ENCODE results near the gene CD3G. TPM values are rescaled to one million over a fixed set of nuclear protein-coding genes. Genes with fewer than 3 reads are reported as not detected.

CD3G gene
- total RNA-seq, 1 donor from 2014 or later, result not detected

DNA sequence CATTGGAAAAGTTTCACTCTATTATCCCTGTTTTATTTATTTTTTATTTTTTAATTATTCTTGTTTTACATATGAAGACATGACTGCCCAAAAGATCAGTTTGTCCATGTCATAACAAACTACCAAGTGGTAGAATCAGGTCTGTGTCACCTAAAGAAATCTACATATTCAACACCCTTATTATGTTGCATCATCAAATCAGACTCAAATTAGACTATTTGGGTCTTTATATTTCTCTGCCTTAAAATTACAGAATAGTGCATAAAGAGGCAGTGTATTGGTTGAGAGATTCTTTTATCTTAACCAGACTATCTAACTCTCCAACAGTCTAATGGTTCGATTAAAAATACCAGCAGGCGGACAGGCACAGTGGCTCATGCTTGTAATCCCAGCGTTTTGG is 38.8 kb downstream of the CD3G start:
- TF ChIP-seq, protein P1, sequence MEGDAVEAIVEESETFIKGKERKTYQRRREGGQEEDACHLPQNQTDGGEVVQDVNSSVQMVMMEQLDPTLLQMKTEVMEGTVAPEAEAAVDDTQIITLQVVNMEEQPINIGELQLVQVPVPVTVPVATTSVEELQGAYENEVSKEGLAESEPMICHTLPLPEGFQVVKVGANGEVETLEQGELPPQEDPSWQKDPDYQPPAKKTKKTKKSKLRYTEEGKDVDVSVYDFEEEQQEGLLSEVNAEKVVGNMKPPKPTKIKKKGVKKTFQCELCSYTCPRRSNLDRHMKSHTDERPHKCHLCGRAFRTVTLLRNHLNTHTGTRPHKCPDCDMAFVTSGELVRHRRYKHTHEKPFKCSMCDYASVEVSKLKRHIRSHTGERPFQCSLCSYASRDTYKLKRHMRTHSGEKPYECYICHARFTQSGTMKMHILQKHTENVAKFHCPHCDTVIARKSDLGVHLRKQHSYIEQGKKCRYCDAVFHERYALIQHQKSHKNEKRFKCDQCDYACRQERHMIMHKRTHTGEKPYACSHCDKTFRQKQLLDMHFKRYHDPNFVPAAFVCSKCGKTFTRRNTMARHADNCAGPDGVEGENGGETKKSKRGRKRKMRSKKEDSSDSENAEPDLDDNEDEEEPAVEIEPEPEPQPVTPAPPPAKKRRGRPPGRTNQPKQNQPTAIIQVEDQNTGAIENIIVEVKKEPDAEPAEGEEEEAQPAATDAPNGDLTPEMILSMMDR (IDR thresholded peaks at IDR 0.05; ENCODE audit: unreplicated experiment), result no peak
- no peak for DNase-seq (ENCODE audit: low spot score)
- H3K36me3 Mint-ChIP-seq (ENCODE audit: low read depth, unreplicated experiment), result peaks cover 30% of the 10 kb centered on the region
- peaks cover 1% of the 10 kb centered on the region for H3K27me3 Mint-ChIP-seq (ENCODE audit: unreplicated experiment)
- no peaks in the 10 kb centered on the region for H3K4me1 Mint-ChIP-seq (ENCODE audit: unreplicated experiment)
- no peaks in the 10 kb centered on the region for H3K9me3 Mint-ChIP-seq (ENCODE audit: unreplicated experiment)
- H3K27ac Mint-ChIP-seq (ENCODE audit: unreplicated experiment), result no peak overlapping the region
- no peak overlapping the region for H3K4me3 Mint-ChIP-seq (ENCODE audit: unreplicated experiment)

DNA sequence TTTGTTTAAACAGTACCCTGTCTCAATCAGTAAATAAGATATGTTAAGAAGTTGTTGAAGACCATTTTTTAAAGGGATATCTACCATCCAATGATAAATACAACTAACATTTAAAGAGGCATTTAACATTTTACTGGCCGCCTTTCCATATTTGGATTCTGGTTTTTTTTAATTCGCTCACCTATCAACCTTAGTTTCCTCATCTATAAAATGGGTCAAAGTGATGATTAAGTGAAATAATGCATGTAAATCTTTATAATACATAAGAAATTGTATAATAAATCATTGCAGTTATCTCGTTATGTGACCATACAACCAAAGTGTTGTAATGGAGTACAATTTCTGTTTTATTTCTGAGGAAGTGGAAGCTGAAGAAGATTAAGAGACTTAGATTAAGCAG is 39.5 kb downstream of the CD3G start:
- Mint-ChIP-seq H3K27me3 (ENCODE audit: unreplicated experiment) (peaks cover 1% of the 10 kb centered on the region), H3K4me1 (ENCODE audit: unreplicated experiment) (no peaks in the 10 kb centered on the region), H3K9me3 (ENCODE audit: unreplicated experiment) (no peaks in the 10 kb centered on the region), H3K27ac (ENCODE audit: unreplicated experiment) (no peak overlapping the region), H3K4me3 (ENCODE audit: unreplicated experiment) (peak overlapping the region; percentile 31), H3K36me3 (ENCODE audit: low read depth, unreplicated experiment) (peaks cover 30% of the 10 kb centered on the region)
- TF ChIP-seq, protein P1 (IDR thresholded peaks at IDR 0.05; ENCODE audit: unreplicated experiment), result no peak
- DNase-seq (ENCODE audit: low spot score), result no peak

DNA sequence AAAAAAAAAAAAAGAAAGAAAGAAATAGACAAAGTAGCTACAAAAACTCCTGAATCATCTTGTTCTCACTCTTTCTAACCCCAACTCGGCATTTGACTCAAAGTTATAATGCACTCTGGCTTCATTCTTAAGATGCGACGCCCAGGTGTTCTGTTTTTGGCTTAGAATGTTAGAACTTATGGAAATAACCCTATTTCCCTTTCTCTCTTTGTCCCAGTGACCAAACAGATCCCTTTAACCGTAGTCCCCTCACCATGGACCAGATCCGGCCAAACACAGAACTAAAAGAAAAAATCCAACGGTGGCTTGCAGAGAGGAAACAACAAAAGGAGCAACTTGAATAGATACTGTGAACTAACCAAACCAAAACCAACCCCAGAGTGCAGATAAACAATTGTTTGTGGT is 52.0 kb downstream of the CD3G start:
- no peaks in the 10 kb centered on the region for H3K27me3 Mint-ChIP-seq (ENCODE audit: unreplicated experiment)
- peaks cover 15% of the 10 kb centered on the region for H3K36me3 Mint-ChIP-seq (ENCODE audit: low read depth, unreplicated experiment)
- TF ChIP-seq, protein P1 (IDR thresholded peaks at IDR 0.05; ENCODE audit: unreplicated experiment), result no peak
- no peak for DNase-seq (ENCODE audit: low spot score)
- peaks cover 16% of the 10 kb centered on the region for H3K4me1 Mint-ChIP-seq (ENCODE audit: unreplicated experiment)
- H3K9me3 Mint-ChIP-seq (ENCODE audit: unreplicated experiment), result no peaks in the 10 kb centered on the region
- H3K4me3 Mint-ChIP-seq (ENCODE audit: unreplicated experiment), result no peak overlapping the region
- H3K27ac Mint-ChIP-seq (ENCODE audit: unreplicated experiment), result no peak overlapping the region

DNA sequence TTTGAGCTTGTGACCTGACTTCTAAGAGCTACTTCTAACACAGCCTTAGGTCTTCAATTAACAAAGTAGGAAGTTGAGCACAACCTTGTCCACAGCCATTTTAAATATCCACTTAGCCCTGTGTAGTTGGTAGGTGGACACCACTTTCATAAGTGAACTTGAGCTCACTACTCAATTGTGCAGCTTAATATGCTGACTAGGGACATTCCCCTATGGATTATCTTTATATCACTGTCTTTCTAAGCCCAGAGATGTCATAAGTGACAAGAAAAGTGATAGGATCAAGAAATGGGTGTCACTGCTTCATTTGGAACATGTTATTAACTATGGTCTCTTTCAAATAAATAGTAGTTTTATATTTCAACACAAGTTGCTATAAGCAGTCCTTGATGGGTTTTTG is 53.3 kb downstream of the CD3G start:
- DNase-seq (ENCODE audit: low spot score), result no peak
- no peak overlapping the region for H3K27ac Mint-ChIP-seq (ENCODE audit: unreplicated experiment)
- TF ChIP-seq, protein P1 (IDR thresholded peaks at IDR 0.05; ENCODE audit: unreplicated experiment), result no peak
- H3K9me3 Mint-ChIP-seq (ENCODE audit: unreplicated experiment), result no peaks in the 10 kb centered on the region
- H3K4me1 Mint-ChIP-seq (ENCODE audit: unreplicated experiment), result peaks cover 25% of the 10 kb centered on the region
- H3K4me3 Mint-ChIP-seq (ENCODE audit: unreplicated experiment), result no peak overlapping the region
- H3K27me3 Mint-ChIP-seq (ENCODE audit: unreplicated experiment), result peaks cover 8% of the 10 kb centered on the region
- peaks cover 17% of the 10 kb centered on the region for H3K36me3 Mint-ChIP-seq (ENCODE audit: low read depth, unreplicated experiment)

DNA sequence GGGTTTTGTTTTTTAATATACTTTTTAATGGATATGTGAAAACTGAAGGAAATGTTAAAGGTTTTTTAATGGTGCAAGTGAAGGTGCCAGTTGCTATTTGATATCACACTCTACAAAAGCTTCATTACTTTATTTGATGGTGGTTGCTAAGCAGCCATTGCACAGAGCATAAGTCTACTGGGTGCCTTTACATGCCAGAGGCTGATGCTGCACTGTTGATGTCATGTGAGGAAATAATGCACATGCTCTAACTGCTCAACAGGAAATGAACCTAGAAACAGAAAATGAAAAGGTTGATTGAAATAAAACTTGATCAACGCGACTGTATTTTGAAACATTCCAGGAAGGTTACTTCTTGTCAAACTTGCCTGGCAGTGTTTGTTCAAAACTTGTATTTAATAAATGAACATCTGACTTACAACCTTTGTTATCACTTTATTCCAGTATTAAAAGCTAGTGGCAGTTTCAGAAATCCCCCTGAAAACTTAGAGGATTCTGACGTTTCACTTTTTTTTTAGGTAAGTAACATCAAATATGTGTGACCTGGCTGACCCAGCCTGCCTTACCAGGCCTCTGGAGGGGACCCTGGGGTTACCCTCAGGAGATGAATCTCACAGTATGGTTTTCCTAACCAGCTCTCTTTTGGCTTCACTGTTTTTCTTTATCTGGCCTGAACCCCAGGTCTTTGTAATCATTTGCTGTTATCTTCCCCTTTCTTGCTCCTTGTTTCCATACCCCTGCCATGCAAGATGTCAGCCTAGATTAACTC is 54.8 kb downstream of the CD3G start:
- TF ChIP-seq, protein P1 (IDR thresholded peaks at IDR 0.05; ENCODE audit: unreplicated experiment), result no peak
- Mint-ChIP-seq H3K27me3 (ENCODE audit: unreplicated experiment) (peaks cover 8% of the 10 kb centered on the region), H3K9me3 (ENCODE audit: unreplicated experiment) (no peaks in the 10 kb centered on the region), H3K36me3 (ENCODE audit: low read depth, unreplicated experiment) (peaks cover 12% of the 10 kb centered on the region), H3K27ac (ENCODE audit: unreplicated experiment) (no peak overlapping the region), H3K4me3 (ENCODE audit: unreplicated experiment) (peak overlapping the region; percentile 51), H3K4me1 (ENCODE audit: unreplicated experiment) (peaks cover 26% of the 10 kb centered on the region)
- no peak for DNase-seq (ENCODE audit: low spot score)
